ENCODE measurements around the gene CD300E. TPM values are rescaled to one million over a fixed set of nuclear protein-coding genes. Genes with fewer than 3 reads are reported as not detected.

Gene CD300E
- total and polyA plus RNA-seq, 12 donors, result 0.07 to 4.9 (median 0.35) TPM

- WGBS, 2 donors, result 73% methylated on average over 4 of the region's 4 CpGs
- ATAC-seq, result no peak
- intact Hi-C loops (cut with DNase I), result loop anchor here in 2 of 10 donors (5.0 to 10.0 kb wide), 2 partner anchors 167 to 169 kb away; partner anchors contain the start of gene RAB37 (in 2 of the 2)
Measured at GRCh38 chr17:74568106-74568873, 55.2 kb downstream of the CD300E start.

GRCh38 chr17:74567397-74567796 is 56.1 kb downstream of the CD300E start, which contains the start of gene CD300H:
Gene CD300H (minus strand): TSS chr17:74567509.
- no peaks in the 10 kb centered on the region for H3K36me3 ChIP-seq
- peaks cover 0 to 31% (median 15%) of the 10 kb centered on the region in 7 donors for H3K27me3 ChIP-seq
- intact Hi-C loops (cut with DNase I), result loop anchor here in 2 of 10 donors (5.0 to 10.0 kb wide), 2 partner anchors 167 to 170 kb away; partner anchors contain the start of gene RAB37 (in 2 of the 2)
- peaks cover 0 to 44% (median 0%) of the 10 kb centered on the region in 9 donors for H3K4me1 ChIP-seq
- ATAC-seq (peak in 3 of 8 donors; percentile 19 to 47 (median 21)), DNase-seq (no peak)
- TF ChIP-seq CTCF (IDR thresholded peaks at IDR 0.05), result no peak
- H3K4me3 ChIP-seq, result peak within 1 kb of the TSS in 1 of 10 donors; percentile 23
- 77 to 78% methylated on average over 2 of the region's 2 CpGs for whole genome bisulfite sequencing, 2 donors
- H3K27ac ChIP-seq, result peak within 1 kb of the TSS in 1 of 10 donors; percentile 79
- peaks cover 0 to 6% (median 0%) of the 10 kb centered on the region in 11 donors for H3K9me3 ChIP-seq

More at GRCh38 chr17:74568106-74568873, 55.2 kb downstream of the CD300E start:
- H3K27ac ChIP-seq, result peak overlapping the region in 1 of 10 donors; percentile 79
- peaks cover 0 to 6% (median 0%) of the 10 kb centered on the region in 11 donors for H3K9me3 ChIP-seq
- TF ChIP-seq CTCF (IDR thresholded peaks at IDR 0.05), result no peak
- no peak overlapping the region for H3K4me3 ChIP-seq
- H3K27me3 ChIP-seq, result peaks cover 0 to 30% (median 15%) of the 10 kb centered on the region in 7 donors
- H3K4me1 ChIP-seq, result peaks cover 0 to 44% (median 0%) of the 10 kb centered on the region in 9 donors
- DNase-seq, result no peak
- H3K36me3 ChIP-seq, result no peaks in the 10 kb centered on the region

GRCh38 chr17:74566132-74566753 is 57.3 kb downstream of the CD300E start:
- H3K4me3 ChIP-seq, result peak overlapping the region in 1 of 10 donors; percentile 23
- H3K9me3 ChIP-seq, result no peaks in the 10 kb centered on the region
- WGBS, 2 donors, result 34 to 35% methylated on average over 9 of the region's 9 CpGs
- ATAC-seq, result peak in 1 of 8 donors; percentile 47
- peak; percentile 11 to 66 (median 45) for TF ChIP-seq CTCF (IDR thresholded peaks at IDR 0.05)
- H3K27me3 ChIP-seq, result peaks cover 0 to 41% (median 15%) of the 10 kb centered on the region in 7 donors
- intact Hi-C loops (cut with DNase I), result loop anchor here in 2 of 10 donors (5.0 to 10.0 kb wide), 2 partner anchors 169 to 171 kb away; partner anchors contain the start of gene RAB37 (in 2 of the 2)
- no peak for DNase-seq
- H3K27ac ChIP-seq, result peak overlapping the region in 1 of 10 donors; percentile 79
- H3K4me1 ChIP-seq, result peaks cover 0 to 40% (median 0%) of the 10 kb centered on the region in 9 donors
- H3K36me3 ChIP-seq, result no peaks in the 10 kb centered on the region

GRCh38 chr17:74565126-74565525 is 58.4 kb downstream of the CD300E start:
- intact Hi-C loops (cut with DNase I), result loop anchor here in 2 of 10 donors (5.0 to 10.0 kb wide), 2 partner anchors 170 to 172 kb away; partner anchors contain the start of gene RAB37 (in 2 of the 2)
- ATAC-seq, result no peak
- Histone ChIP-seq H3K9me3 (no peaks in the 10 kb centered on the region), H3K27me3 (peaks cover 0 to 48% (median 15%) of the 10 kb centered on the region in 7 donors), H3K4me1 (peaks cover 0 to 37% (median 0%) of the 10 kb centered on the region in 9 donors), H3K36me3 (no peaks in the 10 kb centered on the region), H3K27ac (no peak overlapping the region), H3K4me3 (no peak overlapping the region)
- 50 to 58% methylated on average over 5 of the region's 5 CpGs for WGBS, 2 donors
- DNase-seq, result no peak
- no peak for TF ChIP-seq CTCF (IDR thresholded peaks at IDR 0.05)

Measured in heart right ventricle (tissue), 16 donors.